Esophagus muscularis mucosa (tissue), 4 donors: Measurements from ENCODE around the gene ZNF592. TPM values are rescaled to one million over a fixed set of nuclear protein-coding genes. Genes with fewer than 3 reads are reported as not detected.

Experiments used
- DNase-seq: peaks from one replicate; pipeline ENCODE4 v3.0.0-alpha.2; 2017; ENCODE audit errors: extremely low spot score
- H3K27ac ChIP-seq, 4 donors: fragments of 200-600 bp; sonication (generic); replicated peaks in 1 of 4; 1 replicate in 3 of 4; 2 replicates in 1 of 4; pipeline ENCODE4 v1.5.1; 2016 to 2019; ENCODE audit warnings: mild to moderate bottlenecking in 1 of 4
- H3K27me3 ChIP-seq, 4 donors: fragments of 200-600 bp; sonication (generic); one replicate each; pipeline versions ENCODE4 v1.5.1 to v1.6.0; 2016 to 2019
- H3K36me3 ChIP-seq, 4 donors: fragments of 200-600 bp; sonication (generic); one replicate each; pipeline ENCODE4 v1.5.1; 2016 to 2019
- H3K4me1 ChIP-seq, 4 donors: fragments of 200-600 bp; sonication (generic); one replicate each; pipeline ENCODE4 v1.5.1; 2016 to 2019
- H3K4me3 ChIP-seq, 4 donors: fragments of 200-600 bp; sonication (generic); 1 replicate in 2 of 4; 2 replicates in 2 of 4; pipeline ENCODE4 v1.5.1; 2016 to 2019; ENCODE audit warnings: mild to moderate bottlenecking in 4 of 4, moderate library complexity in 1 of 4
- H3K9me3 ChIP-seq, 4 donors: fragments of 200-600 bp; sonication (generic); 1 replicate in 3 of 4; 2 replicates in 1 of 4; pipeline ENCODE4 v1.5.1; 2016 to 2019
- EP300 ChIP-seq: sonication (generic); formaldehyde crosslinking; IDR thresholded peaks from one replicate; pipeline ENCODE4 v1.6.1; 2017; ENCODE audit warnings: antibody characterized with exemption
- POLR2A ChIP-seq: fragments of 450-650 bp; IDR thresholded peaks from one replicate; pipeline ENCODE4 v1.6.1; 2017; ENCODE audit warnings: antibody characterized with exemption, moderate library complexity, mild to moderate bottlenecking, low read depth
- POLR2AphosphoS5 ChIP-seq, 2 donors: sonication (generic); formaldehyde crosslinking; IDR thresholded peaks; one replicate each; pipeline ENCODE4 v1.6.1; 2017; ENCODE audit warnings: antibody characterized with exemption in 2 of 2
- WGBS: methylation state at CpG from one replicate; pipeline ENCODE4 v1.1.5; 2018; 5-methylcytosine and 5-hydroxymethylcytosine counted together
- intact Hi-C: fragments of 100-400 bp; cut with DNase I; formaldehyde crosslinking; loops from one replicate; pipeline ENCODE4 v1.15.1; 2023
- total RNA-seq, 4 donors: library from RNA; depleted of rRNA; stranded (reverse); fragments of >200 nt; gene quantifications; one replicate each; pipeline versions ENCODE4 v1.1.0 to v1.2.1, GENCODE V29; 2016
- TF ChIP-seq, protein P1 (sequence below), 3 experiments: fragments of 200-600 bp in 2 of 3; fragments of 450-650 bp in 1 of 3; sonication (generic) in 2 of 3; IDR thresholded peaks; one replicate each; pipeline ENCODE4 v1.5.1; 2017 to 2019; ENCODE audit warnings: antibody characterized with exemption in 3 of 3, mild to moderate bottlenecking in 2 of 3, moderate library complexity in 1 of 3

The ZNF592 gene
- total RNA-seq, 4 donors from 2014 or later, result 13.8 to 22.3 (median 20.2) TPM

DNA sequence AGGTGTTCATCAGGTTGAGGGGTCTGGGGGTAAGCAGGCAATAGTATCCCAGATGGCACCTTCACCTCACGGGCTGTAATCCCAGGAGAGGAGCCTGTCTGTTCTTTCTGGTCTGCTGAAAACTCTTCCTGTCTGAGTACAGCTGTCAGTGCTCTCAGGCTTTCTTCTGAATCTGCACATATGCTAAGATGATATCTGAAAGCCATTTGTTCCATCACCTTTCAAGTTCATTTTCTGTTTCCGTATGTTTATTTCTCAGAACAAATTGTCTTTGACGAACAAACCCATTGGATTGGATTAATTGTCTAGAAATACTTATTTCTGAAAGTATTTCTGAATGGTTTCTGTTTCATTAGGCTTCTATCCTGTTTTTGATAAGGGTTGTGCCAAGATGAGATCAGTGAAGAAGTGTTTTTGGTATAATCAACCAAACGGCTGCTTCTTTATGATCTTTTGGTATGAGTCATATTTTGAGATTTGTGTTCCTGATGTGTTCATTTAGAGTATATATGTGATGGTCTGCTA lies 13.3 kb downstream of the ZNF592 start:
- intact Hi-C loops, result no loop called here

DNA sequence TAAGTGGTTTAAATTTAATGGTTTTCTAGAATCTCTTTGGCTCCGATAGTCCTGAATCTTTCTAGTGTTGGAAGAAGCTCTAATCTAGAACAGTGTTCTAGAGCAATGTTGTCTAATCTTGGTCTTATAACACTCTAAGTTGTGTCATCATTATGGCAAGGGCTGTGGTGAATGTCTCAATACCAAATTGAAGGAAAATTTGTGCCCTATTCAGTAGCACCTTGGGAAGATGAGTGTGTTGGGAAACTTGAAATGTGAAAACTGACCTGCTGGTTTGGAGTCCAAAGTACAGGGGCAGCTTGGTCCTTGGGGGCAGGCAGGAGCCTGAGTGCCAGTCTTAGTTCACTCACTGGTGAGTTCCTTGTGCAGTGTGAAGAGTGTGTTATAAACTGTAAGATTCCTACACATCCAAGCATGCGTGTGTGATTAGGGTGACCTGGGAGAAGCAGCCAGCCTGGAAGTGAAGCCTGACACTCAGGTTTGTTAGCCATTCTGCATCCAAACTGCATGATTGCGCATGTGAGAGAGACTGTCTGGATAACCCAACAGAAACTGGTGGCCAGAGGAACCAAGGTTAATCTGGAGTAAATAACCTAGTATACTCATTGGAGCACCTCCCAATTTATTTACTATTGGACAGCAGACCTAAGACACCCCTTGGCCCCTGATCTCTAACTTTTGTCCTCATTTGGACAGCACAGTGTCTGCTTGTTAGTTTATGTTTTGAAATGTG lies 14.6 kb downstream of the ZNF592 start:
- TF ChIP-seq POLR2A (no peak), POLR2AphosphoS5 (IDR thresholded peaks at IDR 0.05) (no peak)
- TF ChIP-seq, protein P1, sequence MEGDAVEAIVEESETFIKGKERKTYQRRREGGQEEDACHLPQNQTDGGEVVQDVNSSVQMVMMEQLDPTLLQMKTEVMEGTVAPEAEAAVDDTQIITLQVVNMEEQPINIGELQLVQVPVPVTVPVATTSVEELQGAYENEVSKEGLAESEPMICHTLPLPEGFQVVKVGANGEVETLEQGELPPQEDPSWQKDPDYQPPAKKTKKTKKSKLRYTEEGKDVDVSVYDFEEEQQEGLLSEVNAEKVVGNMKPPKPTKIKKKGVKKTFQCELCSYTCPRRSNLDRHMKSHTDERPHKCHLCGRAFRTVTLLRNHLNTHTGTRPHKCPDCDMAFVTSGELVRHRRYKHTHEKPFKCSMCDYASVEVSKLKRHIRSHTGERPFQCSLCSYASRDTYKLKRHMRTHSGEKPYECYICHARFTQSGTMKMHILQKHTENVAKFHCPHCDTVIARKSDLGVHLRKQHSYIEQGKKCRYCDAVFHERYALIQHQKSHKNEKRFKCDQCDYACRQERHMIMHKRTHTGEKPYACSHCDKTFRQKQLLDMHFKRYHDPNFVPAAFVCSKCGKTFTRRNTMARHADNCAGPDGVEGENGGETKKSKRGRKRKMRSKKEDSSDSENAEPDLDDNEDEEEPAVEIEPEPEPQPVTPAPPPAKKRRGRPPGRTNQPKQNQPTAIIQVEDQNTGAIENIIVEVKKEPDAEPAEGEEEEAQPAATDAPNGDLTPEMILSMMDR (IDR thresholded peaks at IDR 0.05), result no peak
- intact Hi-C loops, result no loop called here
- peaks cover 0 to 32% (median 12%) of the 10 kb centered on the region in 4 donors for H3K36me3 ChIP-seq
- no peak overlapping the region for H3K4me3 ChIP-seq
- DNase-seq, result no peak
- WGBS, result 95% methylated on average over 3 of the region's 3 CpGs
- no peak overlapping the region for H3K27ac ChIP-seq
- peaks cover 54 to 77% (median 69%) of the 10 kb centered on the region in 4 donors for H3K4me1 ChIP-seq
- H3K9me3 ChIP-seq, result no peaks in the 10 kb centered on the region
- no peaks in the 10 kb centered on the region for H3K27me3 ChIP-seq

More for the DNA sequence above, 13.3 kb downstream of the ZNF592 start:
- TF ChIP-seq POLR2A, result no peak
- TF ChIP-seq POLR2AphosphoS5 (IDR thresholded peaks at IDR 0.05), result no peak
- TF ChIP-seq, protein P1 (IDR thresholded peaks at IDR 0.05), result no peak
- no peak for TF ChIP-seq EP300
- Histone ChIP-seq H3K36me3 (peaks cover 0 to 18% (median 10%) of the 10 kb centered on the region in 4 donors), H3K9me3 (no peaks in the 10 kb centered on the region), H3K4me1 (peaks cover 56 to 86% (median 71%) of the 10 kb centered on the region in 4 donors), H3K4me3 (no peak overlapping the region), H3K27me3 (no peaks in the 10 kb centered on the region), H3K27ac (no peak overlapping the region)
- no peak for DNase-seq
- WGBS, result 41% methylated on average over 4 of the region's 4 CpGs

DNA sequence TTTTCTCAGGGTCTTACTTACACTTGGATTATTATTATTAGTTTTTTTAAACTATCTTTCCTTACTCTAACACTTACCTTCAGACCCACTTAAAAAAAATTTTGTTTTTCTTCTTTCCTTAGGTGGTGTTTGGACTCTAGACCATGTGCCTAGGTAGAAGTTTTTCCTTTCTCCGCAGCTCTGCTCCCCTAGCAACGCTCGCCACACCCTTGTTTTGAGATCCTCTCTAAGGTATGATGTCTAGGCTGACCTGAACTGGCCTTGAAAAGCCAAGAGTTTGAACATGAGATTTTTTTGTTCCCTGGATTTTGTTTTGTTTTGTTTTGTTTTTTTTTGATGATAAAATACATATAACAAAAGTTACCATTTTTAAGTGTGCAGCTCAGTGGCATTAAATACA lies 16.2 kb downstream of the ZNF592 start:
- Histone ChIP-seq H3K27me3 (no peaks in the 10 kb centered on the region), H3K4me3 (no peak overlapping the region), H3K36me3 (peaks cover 0 to 46% (median 19%) of the 10 kb centered on the region in 4 donors), H3K27ac (no peak overlapping the region), H3K4me1 (peaks cover 38 to 62% (median 53%) of the 10 kb centered on the region in 4 donors), H3K9me3 (no peaks in the 10 kb centered on the region)
- WGBS, result 87% methylated on average over 3 of the region's 3 CpGs
- TF ChIP-seq POLR2A (no peak), POLR2AphosphoS5 (IDR thresholded peaks at IDR 0.05) (no peak)
- TF ChIP-seq, protein P1 (IDR thresholded peaks at IDR 0.05), result no peak
- intact Hi-C loops, result no loop called here
- no peak for DNase-seq

DNA sequence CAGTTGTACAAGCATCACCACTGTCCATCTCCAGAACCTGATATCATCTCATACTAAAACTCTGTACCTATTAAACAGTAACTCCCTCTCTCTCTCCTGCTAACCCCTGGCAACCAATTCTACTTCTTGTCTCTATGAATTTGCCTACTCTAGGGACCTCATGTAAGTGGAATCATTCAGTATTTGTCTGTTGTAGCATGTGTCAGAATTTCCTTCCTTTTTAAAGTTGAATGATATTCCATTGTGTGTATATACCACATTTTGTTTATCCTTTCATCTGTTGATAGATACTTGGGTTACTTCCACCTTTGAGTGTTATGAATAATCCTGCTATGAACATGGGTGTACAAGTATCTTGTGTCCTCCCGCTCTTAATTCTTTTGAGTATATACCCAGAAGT lies 16.6 kb downstream of the ZNF592 start:
- intact Hi-C loops, result no loop called here
- H3K27ac ChIP-seq, result no peak overlapping the region
- peaks cover 34 to 58% (median 50%) of the 10 kb centered on the region in 4 donors for H3K4me1 ChIP-seq
- no peaks in the 10 kb centered on the region for H3K27me3 ChIP-seq
- TF ChIP-seq POLR2AphosphoS5 (IDR thresholded peaks at IDR 0.05) (no peak), EP300 (no peak), POLR2A (no peak)
- TF ChIP-seq, protein P1 (IDR thresholded peaks at IDR 0.05), result no peak
- H3K4me3 ChIP-seq, result no peak overlapping the region
- no peaks in the 10 kb centered on the region for H3K9me3 ChIP-seq
- WGBS, result 85% methylated on average over 1 of the region's 1 CpG
- peaks cover 0 to 50% (median 20%) of the 10 kb centered on the region in 4 donors for H3K36me3 ChIP-seq
- DNase-seq, result no peak
